Measurements from ENCODE around the gene TAF8. TPM values are rescaled to one million over a fixed set of nuclear protein-coding genes. Genes with fewer than 3 reads are reported as not detected.

Gene TAF8
- total RNA-seq, 1 donor from 2014 or later = 13.1 TPM

GRCh38 chr6:42049948-42050296 lies 402 bp upstream of the TAF8 start:
- no peak for ATAC-seq

DNA sequence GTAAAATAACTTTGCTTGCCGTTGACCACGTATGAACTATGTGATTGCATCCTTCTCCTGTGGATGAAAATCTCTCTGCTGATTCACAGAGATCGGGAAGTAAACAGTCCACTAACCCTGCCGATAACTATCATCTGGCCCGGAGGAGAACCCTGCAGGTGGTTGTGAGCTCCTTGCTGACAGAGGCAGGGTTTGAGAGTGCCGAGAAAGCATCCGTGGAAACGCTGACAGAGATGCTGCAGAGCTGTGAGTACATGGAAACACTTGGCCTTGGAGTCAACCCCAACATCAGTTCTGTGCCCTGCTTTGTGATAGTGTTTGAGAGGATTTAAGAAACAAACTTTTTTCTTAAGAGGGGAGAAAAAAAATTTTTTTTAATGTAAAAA lies 937 bp downstream of the TAF8 start:
- DNase-seq (ENCODE audit: low spot score) = no peak
- no peak for ATAC-seq

More at GRCh38 chr6:42049948-42050296, 402 bp upstream of the TAF8 start:
- no peak for DNase-seq (ENCODE audit: low spot score)

- ATAC-seq (no peak), DNase-seq (ENCODE audit: low spot score) (no peak)
Observed at GRCh38 chr6:42053601-42054000, 3.3 kb downstream of the TAF8 start.

DNA sequence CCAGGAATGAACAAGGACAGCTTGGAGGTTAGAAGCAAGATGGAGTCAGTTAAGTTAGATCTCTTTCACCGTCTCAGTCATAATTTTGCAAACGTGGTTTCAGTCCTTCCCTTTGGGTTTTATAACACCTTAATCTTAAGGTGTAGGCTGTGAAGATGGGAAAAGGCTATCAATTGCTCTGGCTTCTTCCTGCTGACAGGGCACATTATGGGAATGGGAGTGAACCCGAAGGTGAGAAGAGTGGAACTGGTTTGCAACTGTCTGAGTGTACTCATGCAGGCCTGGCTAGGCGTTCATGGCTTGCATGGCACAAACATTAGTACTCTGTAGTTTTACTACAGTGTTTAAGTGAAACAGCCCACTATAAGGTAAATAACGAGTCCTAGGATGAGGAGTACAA lies 9.4 kb downstream of the TAF8 start:
- DNase-seq (ENCODE audit: low spot score) (no peak), ATAC-seq (no peak)

- ATAC-seq (no peak), DNase-seq (ENCODE audit: low spot score) (no peak)
Observed at GRCh38 chr6:42066156-42066675, 15.9 kb downstream of the TAF8 start.

GRCh38 chr6:42068173-42068572 lies 17.8 kb downstream of the TAF8 start:
- ATAC-seq = no peak

GRCh38 chr6:42068872-42069522 lies 18.7 kb downstream of the TAF8 start:
- DNase-seq (ENCODE audit: low spot score) (no peak), ATAC-seq (no peak)

More at GRCh38 chr6:42068173-42068572, 17.8 kb downstream of the TAF8 start:
- DNase-seq (ENCODE audit: low spot score) = no peak

DNA sequence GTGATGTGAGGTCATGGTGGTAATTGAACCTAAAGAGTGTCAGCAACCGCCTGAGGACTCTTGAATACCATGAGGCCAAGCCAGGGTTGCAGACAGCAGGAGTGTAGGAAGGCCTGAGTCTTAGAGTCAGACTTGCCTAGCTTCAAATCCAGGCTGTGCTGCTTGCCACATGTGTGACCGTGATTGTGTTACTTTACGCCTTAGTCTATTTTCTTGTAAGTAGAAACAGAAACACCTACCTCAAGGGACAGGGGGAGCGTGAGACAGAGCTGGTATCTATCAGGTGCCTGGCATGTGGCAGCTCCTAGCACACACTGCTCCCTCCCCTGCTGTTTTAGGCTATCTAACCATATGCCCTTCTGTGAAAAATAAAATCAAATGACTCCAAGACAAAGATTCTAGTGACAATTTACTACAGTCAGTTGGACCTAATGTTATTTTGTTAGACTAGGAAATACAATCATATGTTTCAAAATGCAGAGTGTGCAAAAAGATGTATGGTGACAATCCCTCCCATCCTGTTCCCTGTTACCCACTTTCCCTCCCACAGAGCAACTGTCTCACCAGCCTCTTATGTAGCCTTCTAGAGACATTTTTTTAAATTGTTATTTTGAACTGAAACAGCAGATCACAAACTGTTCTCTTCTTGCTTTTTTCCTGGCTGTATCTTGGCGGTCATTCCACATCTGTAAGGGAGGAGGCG lies 21.7 kb downstream of the TAF8 start:
- ATAC-seq (no peak), DNase-seq (ENCODE audit: low spot score) (no peak)

DNA sequence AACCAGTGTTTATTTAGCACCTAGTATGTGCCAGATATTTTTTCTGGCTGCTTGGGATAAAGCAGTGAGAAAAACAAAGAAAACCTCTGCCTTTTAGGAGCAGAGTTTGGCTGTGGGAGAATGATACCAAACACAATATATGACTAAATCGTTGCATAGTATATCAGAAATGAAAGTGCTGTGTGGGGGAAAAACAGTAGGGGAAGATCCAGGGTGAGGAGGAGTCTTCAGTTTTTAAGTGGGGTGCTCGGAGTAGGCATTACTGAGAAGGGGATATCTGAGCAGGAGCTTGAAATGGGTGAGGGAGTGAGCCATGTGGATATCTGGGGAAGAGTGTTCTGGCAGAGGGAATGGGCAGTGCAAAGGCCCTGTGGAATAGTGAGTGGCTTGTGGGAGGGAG lies 23.0 kb downstream of the TAF8 start:
- DNase-seq (ENCODE audit: low spot score) (no peak), ATAC-seq (no peak)

- ATAC-seq (peak; percentile 86), DNase-seq (ENCODE audit: low spot score) (peak; percentile 71)
Observed at GRCh38 chr6:42075159-42075838, 25.0 kb downstream of the TAF8 start.

DNA sequence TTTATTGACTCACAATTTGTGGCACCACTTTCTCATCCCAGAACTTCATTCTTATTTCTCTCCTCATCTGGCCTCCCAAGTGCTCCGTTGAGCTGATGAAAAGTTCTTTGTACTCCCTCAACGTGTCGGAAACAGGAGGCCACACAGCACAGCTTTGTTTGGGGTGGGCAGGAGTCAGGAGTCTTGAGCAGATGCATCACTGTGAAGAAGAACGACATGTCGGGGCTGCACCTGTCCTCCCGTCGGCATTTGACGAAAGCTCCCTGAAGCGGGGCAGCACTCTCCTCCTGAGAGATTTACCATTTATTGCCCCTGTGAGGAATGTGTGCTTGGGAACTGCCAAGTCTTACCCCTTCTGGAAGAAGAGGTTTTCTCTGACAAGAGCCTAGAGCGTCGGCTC lies 28.1 kb downstream of the TAF8 start:
- DNase-seq (ENCODE audit: low spot score) (no peak), ATAC-seq (no peak)

DNA sequence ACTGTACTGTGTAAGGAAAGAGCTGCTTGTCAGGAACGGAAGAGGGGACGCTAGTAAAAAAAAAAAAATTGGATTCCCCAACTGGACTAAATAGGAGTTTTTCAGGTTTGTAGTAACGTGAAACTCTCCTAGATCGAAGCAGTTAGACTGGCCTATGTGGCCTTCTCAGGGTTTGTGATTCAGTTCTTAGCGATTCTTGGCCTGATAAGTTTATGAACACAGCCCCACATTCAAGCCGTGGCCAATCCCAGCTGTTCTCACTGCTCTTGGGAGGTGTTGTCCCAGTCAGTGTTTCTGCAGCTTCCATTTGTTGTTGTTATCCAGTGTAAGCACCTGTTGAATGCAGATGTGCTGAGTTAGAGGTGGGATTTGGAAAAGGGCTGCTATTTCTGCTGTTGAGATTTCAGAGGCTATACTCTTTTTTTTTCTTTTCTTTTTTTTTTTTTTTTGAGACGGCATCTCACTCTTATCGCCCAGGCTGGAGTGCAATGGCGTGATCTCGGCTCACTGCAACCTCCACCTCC lies 29.7 kb downstream of the TAF8 start:
- DNase-seq (ENCODE audit: low spot score) (no peak), ATAC-seq (no peak)

GRCh38 chr6:42083530-42083929 lies 33.2 kb downstream of the TAF8 start:
- ATAC-seq (no peak), DNase-seq (ENCODE audit: low spot score) (no peak)

GRCh38 chr6:42084889-42085288 lies 34.6 kb downstream of the TAF8 start:
- DNase-seq (ENCODE audit: low spot score) = no peak
- no peak for ATAC-seq

DNA sequence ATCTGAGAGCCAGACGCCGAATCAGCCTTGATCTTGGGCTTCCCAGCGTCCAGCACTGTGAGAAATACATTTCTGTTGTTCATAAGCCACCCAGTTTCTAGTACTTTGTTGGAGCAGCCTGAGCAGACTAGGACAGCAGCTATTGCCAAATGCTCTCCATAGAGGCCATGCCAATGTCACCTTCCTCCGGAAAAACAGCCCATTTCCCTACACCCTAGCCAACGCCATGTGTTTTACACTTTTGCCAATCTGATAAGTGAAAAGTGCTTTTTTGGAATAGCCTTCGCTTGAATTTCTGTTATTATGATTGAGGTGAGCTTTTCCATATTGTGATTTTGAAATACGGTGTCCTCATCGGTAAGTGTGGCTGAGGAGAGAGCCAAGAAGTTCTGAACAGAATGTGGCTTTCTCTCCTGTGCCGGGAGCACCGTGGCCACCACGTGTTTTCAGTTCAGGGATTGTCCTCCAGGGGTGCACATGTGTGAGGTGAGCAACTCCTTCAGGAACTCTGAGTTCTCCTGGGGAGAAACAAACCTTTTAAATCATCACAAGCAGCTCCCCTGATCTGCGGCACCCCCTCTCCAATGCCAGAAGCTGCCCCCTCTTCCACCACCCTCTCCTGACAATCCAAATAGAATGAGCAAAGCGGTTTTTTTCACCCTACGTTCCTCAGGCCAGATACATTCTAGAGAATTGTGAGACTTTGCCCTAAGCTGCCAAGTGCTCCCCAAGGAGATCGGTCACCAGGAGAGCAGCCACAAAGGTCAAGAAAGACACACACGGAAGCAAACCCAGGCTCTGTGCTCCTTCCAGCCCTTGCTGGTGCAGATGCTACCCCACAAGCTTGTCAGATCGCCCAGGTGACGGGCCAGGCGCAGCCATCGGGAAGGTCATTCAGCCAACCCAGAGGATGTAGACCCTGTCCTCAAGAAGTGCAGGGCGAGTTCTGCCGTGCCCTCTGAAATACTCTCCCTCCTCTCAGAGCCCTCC lies 36.0 kb downstream of the TAF8 start:
- DNase-seq (ENCODE audit: low spot score) (no peak), ATAC-seq (no peak)

DNA sequence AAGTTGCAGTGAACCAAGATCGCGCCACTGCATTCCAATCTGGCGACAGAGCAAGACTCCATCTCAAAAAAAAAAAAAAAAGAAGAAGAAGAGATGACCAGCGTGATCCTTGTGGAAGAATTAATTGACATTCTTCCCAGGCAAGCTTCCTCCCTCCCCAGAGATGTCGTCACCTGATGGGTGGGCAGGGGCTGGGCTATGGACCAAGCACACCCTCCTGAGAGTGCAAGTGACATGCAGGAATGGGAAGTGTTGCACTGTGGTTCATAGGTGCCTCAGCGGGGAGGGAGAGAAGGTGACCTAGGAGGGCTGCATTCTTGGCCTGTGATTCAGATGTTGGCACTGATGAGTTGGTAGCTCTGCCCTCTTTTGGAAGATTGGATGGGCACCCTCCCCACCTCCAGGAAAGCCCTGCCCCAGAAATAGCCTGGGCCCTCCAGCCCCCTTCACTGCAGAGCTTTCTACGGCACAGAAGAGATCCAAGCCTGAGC lies 37.8 kb downstream of the TAF8 start:
- ATAC-seq (no peak), DNase-seq (ENCODE audit: low spot score) (no peak)

DNA sequence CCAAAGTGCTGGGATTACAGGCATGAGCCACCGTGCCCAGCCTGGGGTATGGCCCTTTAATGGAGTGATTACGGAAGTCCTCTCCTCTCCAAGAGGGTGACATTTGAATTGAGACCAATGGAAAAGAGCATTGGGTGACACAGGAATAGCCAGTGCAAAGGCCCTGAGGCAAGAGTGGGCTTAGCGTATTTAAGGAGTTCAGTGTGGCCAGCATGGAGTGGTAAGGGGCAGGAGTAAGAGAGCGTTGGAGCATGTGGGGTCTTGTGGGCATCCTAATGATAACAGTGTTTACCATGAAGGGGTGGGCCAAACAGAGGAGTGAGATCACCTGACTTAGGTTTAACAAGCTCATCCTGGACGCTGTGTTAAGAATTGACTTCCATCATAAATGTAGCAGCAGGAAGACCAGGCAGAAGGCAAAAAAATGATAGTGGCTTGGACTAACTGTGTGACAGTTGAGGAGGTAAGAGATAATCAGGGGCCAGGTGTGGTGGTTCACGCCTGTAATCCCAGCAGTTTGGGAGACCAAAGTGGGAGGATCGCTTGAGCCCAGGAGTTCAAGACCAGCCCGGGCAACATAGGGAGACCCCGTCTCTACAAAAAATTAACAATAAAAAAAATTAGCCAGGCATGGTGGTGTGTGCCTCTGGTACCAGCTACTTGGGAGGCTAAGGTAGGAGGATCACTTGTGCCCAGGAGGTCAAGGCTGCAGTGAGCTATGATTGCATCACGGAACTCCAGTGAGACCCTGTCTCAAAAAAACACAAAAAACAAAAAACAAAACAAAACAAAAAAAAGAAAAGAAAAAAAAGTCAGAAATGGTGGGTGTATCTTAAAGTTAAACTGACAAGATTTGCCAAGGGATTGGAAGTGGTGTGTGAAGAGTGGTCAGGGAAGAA lies 40.7 kb downstream of the TAF8 start:
- DNase-seq (ENCODE audit: low spot score) (no peak), ATAC-seq (no peak)

GRCh38 chr6:42091718-42092023 lies 41.3 kb downstream of the TAF8 start:
- no peak for DNase-seq (ENCODE audit: low spot score)
- no peak for ATAC-seq

GRCh38 chr6:42093582-42094329 lies 43.4 kb downstream of the TAF8 start:
- DNase-seq (ENCODE audit: low spot score) (no peak), ATAC-seq (no peak)
